ENCODE results near the gene ALCAM. TPM values are rescaled to one million over a fixed set of nuclear protein-coding genes. Genes with fewer than 3 reads are reported as not detected.

Gene ALCAM
- total and polyA plus RNA-seq, 2 of the 8 experiments (the other 6 are each of a cell fraction or from before 2014, with no cell fraction given) = 10.8 to 33.0 TPM

DNA sequence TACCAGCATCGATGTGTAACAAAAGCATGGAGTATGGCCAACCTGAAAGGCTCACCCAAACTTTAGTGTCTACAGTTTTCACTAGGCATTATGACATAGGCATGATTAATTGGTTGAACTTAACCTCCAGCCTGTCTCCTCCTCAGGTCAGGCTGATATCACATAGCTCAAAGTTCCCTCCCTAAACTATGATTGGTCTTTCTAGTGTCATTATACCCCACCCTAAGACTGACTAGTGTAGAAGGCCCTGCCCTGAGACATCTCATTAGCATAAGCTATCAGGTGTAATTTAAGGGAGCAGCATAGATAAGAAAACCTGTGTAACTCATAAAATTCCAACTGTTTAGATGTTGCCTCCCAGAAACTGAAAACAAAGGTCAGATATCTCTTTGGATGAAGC lies 195.2 kb downstream of the ALCAM start:
- FAIRE-seq = no peak
- Histone ChIP-seq H3K18ac (ENCODE audit: extremely low read depth, low read length) (no peak overlapping the region), H2BK12ac (ENCODE audit: low read depth, low read length) (no peak overlapping the region), H3K79me1 (ENCODE audit: low read depth, low read length) (no peaks in the 10 kb centered on the region), H3K23ac (ENCODE audit: insufficient read length) (no peak overlapping the region), H4K91ac (replicated peaks; ENCODE audit: insufficient read length, low read length) (no peak overlapping the region), H3K9me3 (ENCODE audit: insufficient read depth in 2 of 2, low read depth in 1 of 2, low read length in 1 of 2) (no peaks in the 10 kb centered on the region), H3K4ac (replicated peaks; ENCODE audit: insufficient read length, low read depth, low read length) (no peak overlapping the region), H3K14ac (ENCODE audit: insufficient read length) (no peak overlapping the region), H4K8ac (ENCODE audit: extremely low read depth, insufficient read depth, low read length) (no peak overlapping the region), H3K27me3 (replicated peaks in 1 of 4; ENCODE audit: control insufficient read depth in 3 of 4, extremely low read depth in 1 of 4, insufficient read depth in 3 of 4, low read length in 3 of 4) (no peaks in the 10 kb centered on the region), H4K20me1 (replicated peaks in 1 of 2; ENCODE audit: control insufficient read depth in 1 of 2, insufficient read depth in 2 of 2, low read length in 2 of 2) (no peaks in the 10 kb centered on the region), H3K27ac (ENCODE audit: low read depth, low read length) (no peak overlapping the region), H2BK120ac (replicated peaks; ENCODE audit: low read depth, low read length) (no peak overlapping the region), H3K56ac (replicated peaks; ENCODE audit: insufficient read length, low read depth, low read length) (no peak overlapping the region), H3K4me1 (replicated peaks in 1 of 4; ENCODE audit: control insufficient read depth in 3 of 4, insufficient read depth in 4 of 4, low read length in 3 of 4) (no peaks in the 10 kb centered on the region), H3K4me2 (ENCODE audit: insufficient read depth in 1 of 2, low read depth in 2 of 2, low read length in 2 of 2) (no peak overlapping the region), H2BK15ac (ENCODE audit: low read length) (no peak overlapping the region), H3K23me2 (ENCODE audit: low read depth, low read length) (no peaks in the 10 kb centered on the region), H3K36me3 (ENCODE audit: control insufficient read depth in 2 of 4, insufficient read depth in 4 of 4, low read length in 3 of 4) (no peaks in the 10 kb centered on the region; a peak in 1 of 8 replicates), H2AK5ac (ENCODE audit: low read depth, low read length) (no peak overlapping the region), H3K9ac (replicated peaks in 1 of 4; ENCODE audit: extremely low read depth in 1 of 4, low read depth in 3 of 4, low read length in 3 of 4) (no peak overlapping the region), H3K79me2 (ENCODE audit: control insufficient read depth in 1 of 2, insufficient read depth in 2 of 2, low read length in 2 of 2) (no peaks in the 10 kb centered on the region), H2BK20ac (ENCODE audit: low read length) (no peak overlapping the region), H4K5ac (ENCODE audit: insufficient read length, low read depth, low read length) (no peak overlapping the region), H2BK5ac (ENCODE audit: low read depth, low read length) (no peak overlapping the region), H2AFZ (ENCODE audit: low read length) (no peak overlapping the region), H3K4me3 (ENCODE audit: extremely low read depth in 1 of 4, insufficient read depth in 2 of 4, low read depth in 3 of 4, low read length in 4 of 4) (no peak overlapping the region)
- WGBS, 2 experiments (ENCODE audit: extremely low coverage in 1 of 2, insufficient coverage in 1 of 2, insufficient read length in 1 of 2, insufficient replicate concordance in 2 of 2, low coverage in 1 of 2, low lambda C conversion rate in 2 of 2, missing lambda C conversion rate in 1 of 2) = 100% methylated on average over 1 of the region's 1 CpG; no CpG with 5 or more reads in 1 of the 2 experiments
- CTCF ChIA-PET (ENCODE audit: partially characterized antibody) = no interaction called here
- POLR2A ChIA-PET (ENCODE audit: partially characterized antibody) = no interaction called here
- DNase-seq (ENCODE audit: low read depth in 1 of 2, low spot score in 2 of 2) = no peak
- TF ChIP-seq CEBPB (IDR thresholded peaks at IDR 0.05; ENCODE audit: low read depth, low read length) (no peak), SP4 (IDR thresholded peaks at IDR 0.05; ENCODE audit: low read length) (no peak), CHD2 (IDR thresholded peaks at IDR 0.05; ENCODE audit: low read length) (no peak), POLR2AphosphoS5 (IDR thresholded peaks at IDR 0.05; ENCODE audit: low read depth, low read length) (no peak), EZH2 (IDR thresholded peaks at IDR 0.05; ENCODE audit: low read depth, low read length, severe bottlenecking) (no peak), KDM1A (IDR thresholded peaks at IDR 0.05; ENCODE audit: borderline replicate concordance, low read length) (no peak), SIRT6 (IDR thresholded peaks at IDR 0.05; ENCODE audit: low read length) (no peak), RAD21 (IDR thresholded peaks at IDR 0.05 in 1 of 2, conservative IDR thresholded peaks at IDR 0.05 in 1 of 2; ENCODE audit: low read depth in 2 of 2, low read length in 2 of 2) (no peak), CTCF (IDR thresholded peaks at IDR 0.05; ENCODE audit: control extremely low read depth in 1 of 3, insufficient read depth in 1 of 3, low read depth in 1 of 3, low read length in 3 of 3) (no peak), TAF1 (IDR thresholded peaks at IDR 0.05; ENCODE audit: low read depth, low read length) (no peak), FOSL1 (IDR thresholded peaks at IDR 0.05; ENCODE audit: insufficient read depth, low read depth, low read length) (no peak)
- TF ChIP-seq, protein P1, sequence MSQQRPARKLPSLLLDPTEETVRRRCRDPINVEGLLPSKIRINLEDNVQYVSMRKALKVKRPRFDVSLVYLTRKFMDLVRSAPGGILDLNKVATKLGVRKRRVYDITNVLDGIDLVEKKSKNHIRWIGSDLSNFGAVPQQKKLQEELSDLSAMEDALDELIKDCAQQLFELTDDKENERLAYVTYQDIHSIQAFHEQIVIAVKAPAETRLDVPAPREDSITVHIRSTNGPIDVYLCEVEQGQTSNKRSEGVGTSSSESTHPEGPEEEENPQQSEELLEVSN (IDR thresholded peaks at IDR 0.05) = no peak

Data from H1 (cell line).